GM21515 (cell line): ENCODE measurements around the gene PRR5L.
A peak's percentile ranks its signal among the peaks of the same experiment; 100 is the strongest.
"Not testable (repeated sequence)": the region's sequence is repeated elsewhere in the genome, so short reads cannot be mapped to it uniquely, and the experiment has no call there.

ENCODE experiments used
- ATAC-seq: cut with Tn5 transposase; IDR thresholded peaks from one replicate; pipeline ENCODE4 v1.9.1; 2021; ENCODE audit not compliant: unreplicated experiment

The PRR5L gene

DNA sequence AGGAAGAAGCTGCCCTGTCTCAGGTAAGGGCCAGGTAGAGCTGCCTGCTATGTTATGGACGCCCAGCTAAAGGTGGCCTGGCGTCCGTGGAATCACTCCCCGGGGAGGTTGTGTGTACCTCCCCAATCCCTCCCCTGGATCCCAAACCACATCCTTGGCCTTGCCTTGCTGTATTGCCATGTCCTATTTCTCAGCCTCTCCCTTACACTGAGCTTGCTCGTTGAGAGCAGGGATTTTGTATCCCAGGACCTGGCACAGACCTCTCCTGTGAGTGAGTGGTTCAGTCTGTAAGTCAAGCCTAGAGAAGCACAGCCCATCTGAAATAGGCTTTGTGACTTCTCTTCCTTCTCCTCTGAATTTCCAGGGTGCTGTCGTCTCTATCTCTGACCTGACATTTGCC is 160.1 kb downstream of the PRR5L start:
- ATAC-seq, result no peak

DNA sequence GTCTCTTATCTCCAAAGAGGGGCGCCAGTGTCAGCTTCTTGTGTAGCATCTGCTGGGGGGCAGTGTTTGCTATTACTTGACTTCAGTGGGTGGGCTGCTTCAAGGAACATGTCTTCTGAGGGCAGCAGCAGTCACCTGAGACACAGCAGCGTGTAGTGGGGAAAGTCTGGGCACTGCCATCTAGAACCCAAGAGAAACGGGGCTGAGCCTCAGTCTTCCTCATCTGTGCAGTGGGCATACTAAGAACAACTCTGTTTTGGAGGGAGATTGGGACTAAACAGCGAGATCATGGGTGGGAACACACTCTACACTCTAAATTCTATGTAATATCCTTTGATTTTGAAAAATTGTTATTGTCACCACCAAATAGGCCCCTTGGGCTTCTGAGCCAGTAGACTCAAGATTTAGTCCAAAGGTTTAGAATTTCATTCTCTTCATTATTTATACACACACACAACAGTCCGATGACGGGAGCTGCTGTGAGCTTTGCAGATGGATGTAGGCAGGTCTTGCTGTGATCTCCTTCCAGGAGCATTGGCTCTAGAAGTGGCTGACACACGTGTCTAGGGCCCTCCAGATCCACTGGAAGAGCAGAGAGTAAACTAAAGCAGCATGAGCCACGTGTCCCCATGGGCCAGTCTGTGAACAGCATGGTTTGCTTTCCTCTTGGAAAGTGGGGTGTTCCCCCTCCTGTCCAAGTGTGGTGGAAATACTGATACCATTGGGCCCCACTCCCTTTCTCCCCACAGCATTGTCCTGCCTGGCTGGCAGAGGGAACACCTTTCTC is 162.2 kb downstream of the PRR5L start:
- no peak for ATAC-seq

- no peak for ATAC-seq
These were observed 163.0 kb downstream of the PRR5L start for GRCh38 chr11:36459046-36459445.

DNA sequence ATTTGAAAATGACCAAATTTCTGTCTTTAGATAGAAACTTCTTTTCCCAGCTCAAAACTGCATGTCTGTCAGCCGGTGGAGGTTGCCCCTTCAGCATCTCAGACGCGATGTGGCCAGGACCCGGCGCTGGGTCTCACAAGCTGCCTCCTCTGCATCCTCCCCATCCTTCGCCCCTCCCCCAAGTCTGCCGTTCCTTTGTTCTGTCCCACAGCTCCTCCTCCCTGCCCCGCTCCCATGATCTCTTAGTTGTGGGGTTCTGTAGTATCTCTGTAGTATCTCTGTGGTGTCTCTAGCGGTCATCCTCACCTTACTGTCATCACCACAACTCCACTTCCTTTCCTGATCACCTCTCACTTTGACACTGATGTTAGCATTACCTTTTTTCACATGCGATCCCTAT is 164.1 kb downstream of the PRR5L start:
- no peak for ATAC-seq

DNA sequence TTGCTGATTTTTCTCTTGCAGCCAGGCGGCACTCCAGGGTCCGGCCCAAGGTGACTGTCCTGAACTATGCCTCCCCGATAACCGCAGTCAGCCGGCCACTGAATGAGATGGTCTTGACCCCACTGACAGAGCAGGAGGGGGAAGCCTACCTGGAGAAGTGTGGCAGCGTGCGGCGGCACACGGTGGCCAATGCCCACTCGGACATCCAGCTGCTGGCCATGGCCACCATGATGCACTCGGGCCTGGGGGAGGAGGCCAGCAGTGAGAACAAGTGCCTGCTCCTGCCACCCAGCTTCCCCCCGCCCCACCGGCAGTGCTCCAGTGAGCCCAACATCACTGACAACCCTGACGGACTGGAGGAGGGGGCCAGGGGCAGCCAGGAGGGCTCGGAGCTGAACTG is 166.2 kb downstream of the PRR5L start:
- no peak for ATAC-seq

GRCh38 chr11:36463781-36464180 is 167.7 kb downstream of the PRR5L start:
- ATAC-seq, result no peak

- no peak for ATAC-seq
These were observed 168.6 kb downstream of the PRR5L start for GRCh38 chr11:36464720-36465119.

DNA sequence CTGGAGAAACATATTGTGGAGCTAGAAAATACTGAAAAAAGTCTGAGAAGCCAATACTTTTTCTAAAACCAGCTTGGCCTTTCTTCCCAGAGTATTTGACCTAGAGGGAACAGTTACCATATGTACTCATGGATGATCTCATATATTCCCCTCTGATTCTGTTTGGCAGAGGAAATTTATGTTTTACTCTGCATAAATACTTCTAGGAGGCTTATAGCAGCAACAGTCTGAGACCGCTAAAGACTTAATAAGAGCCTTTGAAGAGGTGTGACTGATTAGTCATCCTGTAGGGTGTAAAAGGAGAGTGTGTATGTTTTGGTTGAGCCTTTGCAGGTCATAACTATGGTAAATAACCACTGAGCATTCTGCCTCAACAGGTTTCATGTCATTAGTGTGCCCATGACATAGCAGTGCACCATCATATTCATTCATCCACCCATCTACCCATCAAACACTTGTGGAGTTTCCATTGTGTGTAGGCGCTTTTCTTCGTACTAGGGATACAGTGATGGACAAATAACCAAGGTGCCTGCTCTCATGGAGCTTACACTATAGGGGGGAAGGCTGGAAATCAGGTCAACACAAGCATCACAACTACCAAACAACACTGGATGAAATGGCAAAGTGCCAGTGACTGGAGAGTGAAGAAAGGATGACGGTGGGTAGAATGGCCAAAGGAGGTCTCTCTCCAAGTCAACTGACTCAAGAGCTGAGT is 169.5 kb downstream of the PRR5L start:
- no peak for ATAC-seq

DNA sequence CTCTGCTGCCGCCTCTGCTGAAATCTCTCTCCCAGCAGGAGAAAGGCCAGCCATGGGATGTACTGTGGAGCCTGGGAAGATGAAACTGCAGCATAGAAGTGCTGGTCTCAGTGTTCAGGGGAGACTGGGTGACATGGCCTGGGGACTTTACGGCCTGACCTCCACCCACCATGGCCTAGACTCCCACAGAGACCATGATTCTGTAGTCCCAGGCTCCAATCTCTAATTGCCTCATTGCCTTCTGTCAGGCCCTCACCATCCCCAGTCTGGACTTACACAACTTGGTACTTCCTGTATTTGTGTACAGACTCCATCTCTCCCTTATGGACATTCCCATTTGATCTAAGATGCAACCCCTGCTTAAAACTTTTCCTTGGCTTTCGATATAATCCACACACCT is 170.9 kb downstream of the PRR5L start:
- no peak for ATAC-seq

DNA sequence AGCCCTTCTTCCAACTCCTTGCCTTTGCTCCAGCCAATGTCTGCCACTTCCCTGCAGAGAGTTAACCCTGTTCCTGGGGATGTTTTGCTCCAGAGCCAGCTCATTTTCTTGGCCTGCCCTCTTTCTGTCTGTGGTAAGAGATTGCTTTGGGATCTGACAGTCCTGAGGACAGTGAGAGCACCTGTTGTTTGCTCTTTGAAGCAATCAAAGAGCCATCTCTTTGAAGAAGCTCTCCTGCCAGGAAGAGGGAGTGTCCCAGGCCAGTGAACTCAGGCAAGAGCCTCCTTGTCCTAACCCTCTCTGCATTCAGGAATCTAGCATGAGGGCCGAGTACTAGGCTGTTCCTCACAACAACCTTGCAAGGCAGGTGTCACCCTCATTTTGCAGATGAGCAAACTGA is 171.8 kb downstream of the PRR5L start:
- ATAC-seq, result no peak

GRCh38 chr11:36469063-36469462 is 173.0 kb downstream of the PRR5L start:
- ATAC-seq, result no peak

- no peak for ATAC-seq
These were observed 174.1 kb downstream of the PRR5L start for GRCh38 chr11:36469881-36470802.

GRCh38 chr11:36471577-36471976 is 175.5 kb downstream of the PRR5L start:
- no peak for ATAC-seq

GRCh38 chr11:36475192-36475591 is 179.1 kb downstream of the PRR5L start:
- ATAC-seq, result no peak

DNA sequence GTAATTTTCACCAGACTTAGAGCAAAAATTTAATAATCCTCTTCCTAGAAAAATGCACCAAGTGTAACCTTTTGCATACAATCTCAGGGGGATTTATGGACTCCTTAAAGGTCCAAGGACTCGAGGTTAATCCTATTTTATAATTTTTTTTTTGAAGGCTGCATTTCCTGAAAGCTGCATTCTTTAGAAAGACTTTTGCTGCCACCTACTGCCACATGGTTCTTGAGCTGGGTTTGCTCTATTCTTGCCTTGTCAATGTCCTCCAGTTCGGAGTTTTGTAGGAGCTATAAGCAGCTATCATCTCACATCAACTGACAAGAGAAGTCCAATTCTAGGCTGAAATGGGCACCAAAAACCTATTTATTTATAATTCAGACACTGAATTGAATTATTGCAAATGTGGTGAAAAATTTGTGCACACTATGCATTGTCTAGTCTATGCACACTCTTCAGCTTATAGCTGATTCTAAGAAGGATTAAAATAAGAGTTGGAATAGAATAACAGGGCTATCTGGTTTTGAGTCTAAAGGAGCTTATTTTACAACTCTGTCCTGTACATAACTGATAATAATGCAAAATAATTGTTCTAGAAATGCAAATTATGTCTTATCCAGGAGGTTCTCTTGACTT is 182.7 kb downstream of the PRR5L start:
- no peak for ATAC-seq

DNA sequence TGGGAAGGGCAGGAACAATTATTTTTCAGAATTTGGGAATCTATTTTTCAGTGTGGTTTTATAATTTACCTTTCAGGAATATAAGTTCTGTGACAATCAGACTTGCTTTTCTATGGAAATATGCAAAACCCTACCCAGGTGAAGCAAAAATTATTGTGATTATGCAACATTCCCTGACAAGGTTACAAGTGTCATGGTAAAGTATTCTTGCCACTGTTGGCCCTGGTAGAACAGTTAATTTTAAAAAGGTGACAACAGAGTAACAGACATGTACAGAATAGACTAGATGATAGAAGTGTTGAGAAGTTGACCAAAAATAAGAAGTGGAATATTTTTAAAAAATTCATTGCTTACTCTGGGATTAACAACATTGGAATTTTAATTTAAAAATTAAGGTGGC is 184.7 kb downstream of the PRR5L start:
- no peak for ATAC-seq

GRCh38 chr11:36483042-36483441 is 187.0 kb downstream of the PRR5L start:
- ATAC-seq, result not testable (repeated sequence)

- ATAC-seq, result no peak
These were observed 189.4 kb downstream of the PRR5L start for GRCh38 chr11:36485298-36486002.

DNA sequence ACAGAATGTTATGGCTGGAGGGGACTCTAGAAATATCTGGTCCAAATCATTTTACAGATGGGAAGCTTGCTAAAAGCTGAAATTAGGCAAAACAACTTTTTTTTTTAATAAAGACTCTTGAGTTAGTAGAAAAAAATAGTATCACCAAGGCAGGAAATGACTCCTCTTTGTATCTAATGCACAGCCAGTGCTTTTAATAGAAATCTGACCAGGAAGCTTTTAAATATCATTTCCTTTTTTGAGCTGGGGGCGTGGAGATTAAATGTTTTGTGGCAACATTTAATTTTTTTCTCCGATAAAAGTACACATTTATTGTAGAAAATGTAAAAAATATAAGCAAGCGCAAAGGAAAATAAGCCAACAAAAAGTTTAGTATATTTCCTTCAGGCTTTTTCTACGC is 191.5 kb downstream of the PRR5L start:
- no peak for ATAC-seq

- ATAC-seq, result peak; percentile 44
These were observed 192.0 kb downstream of the PRR5L start for GRCh38 chr11:36488096-36488495.
